PFSK-1 (cell line): ENCODE results near the gene LRFN2.

ENCODE experiments used
- FOXP2 ChIP-seq: optimal IDR thresholded peaks from 2 replicates; pipeline ENCODE3; 2011; ENCODE audit warnings: borderline replicate concordance, control low read depth, inconsistent platforms; ENCODE audit not compliant: insufficient read depth; ENCODE audit errors: extremely low read length, extremely low read depth
- POLR2AphosphoS5 ChIP-seq: IDR thresholded peaks from 2 replicates; pipeline ENCODE4 v1.6.1; 2012; ENCODE audit warnings: low read depth, mild to moderate bottlenecking, control low read depth, low read length, moderate library complexity
- REST ChIP-seq, 2 experiments: IDR thresholded peaks; 2 replicates each; pipeline versions ENCODE4 v1.6.1 to v1.8.0; 2011 to 2012; ENCODE audit warnings: low read depth in 2 of 2, low read length in 2 of 2, control low read depth in 1 of 2, inconsistent platforms in 1 of 2, mild to moderate bottlenecking in 1 of 2, moderate library complexity in 1 of 2; ENCODE audit not compliant: insufficient read depth in 1 of 2
- TAF1 ChIP-seq: IDR thresholded peaks from 2 replicates; pipeline ENCODE4 v1.6.1; 2012; ENCODE audit warnings: low read length, control low read depth, borderline replicate concordance; ENCODE audit not compliant: insufficient read depth

GRCh38 chr6:40597301-40597700 lies 10.1 kb upstream of the LRFN2 start:
- no peak for TF ChIP-seq POLR2AphosphoS5
- no peak for TF ChIP-seq FOXP2
- TF ChIP-seq REST (IDR thresholded peaks at IDR 0.05; ENCODE audit: insufficient read depth in 1 of 2, low read depth in 2 of 2, low read length in 2 of 2): no peak
- TF ChIP-seq TAF1: no peak
